Heart left ventricle (tissue), 13 donors: ENCODE measurements around the gene YPEL4.
A peak's percentile ranks its signal among the peaks of the same experiment; 100 is the strongest.

Experiments
- CTCF ChIP-seq, 12 donors: fragments of 200-600 bp; sonication (generic) in 4 of 12; IDR thresholded peaks; one replicate each; pipeline versions ENCODE4 v1.5.0 to v1.8.0; 2018 to 2022; ENCODE audit warnings: antibody characterized with exemption in 12 of 12, mild to moderate bottlenecking in 5 of 12
- POLR2A ChIP-seq, 2 donors: fragments of 450-650 bp; IDR thresholded peaks; one replicate each; pipeline ENCODE4 v1.6.1; 2017; ENCODE audit warnings: antibody characterized with exemption in 2 of 2, mild to moderate bottlenecking in 2 of 2, moderate library complexity in 2 of 2
- donor health status: ischemic (EF 13 %, LVEDD 7.1; RV severe dilation, severe dysfunction).
- donor health status: DM: no; HTN: yes; CAD: no.
- donor health status: DM: no; HTN: no; CAD: no.
- donor health status: ischemic (EF 25% LVEDD 6.9; RV normal size, moderate dysfunction).
- donor health status: ischemic (EF 25% LVEDD 5.7; RV mildly dilated, moderate dysfunction).
- donor health status: ischemic (EF 35%, LVEDD 5.7; RV mildly dilated, moderate dysfunction).
- donor health status: nonischemic (EF 11% LVEDD 7.7; RV severe dilation, severe dysfunction).
- donor health status: DM: yes; HTN: yes; CAD: no.
- donor health status: PGD.
- donor health status: ischemic (EF 29% LVEDD 5.4; RV normal size, mild dysfunction).
- donor health status: nonischemic (EF 23%, LVEDD 6.1; RV moderate dilation, normal function).

DNA sequence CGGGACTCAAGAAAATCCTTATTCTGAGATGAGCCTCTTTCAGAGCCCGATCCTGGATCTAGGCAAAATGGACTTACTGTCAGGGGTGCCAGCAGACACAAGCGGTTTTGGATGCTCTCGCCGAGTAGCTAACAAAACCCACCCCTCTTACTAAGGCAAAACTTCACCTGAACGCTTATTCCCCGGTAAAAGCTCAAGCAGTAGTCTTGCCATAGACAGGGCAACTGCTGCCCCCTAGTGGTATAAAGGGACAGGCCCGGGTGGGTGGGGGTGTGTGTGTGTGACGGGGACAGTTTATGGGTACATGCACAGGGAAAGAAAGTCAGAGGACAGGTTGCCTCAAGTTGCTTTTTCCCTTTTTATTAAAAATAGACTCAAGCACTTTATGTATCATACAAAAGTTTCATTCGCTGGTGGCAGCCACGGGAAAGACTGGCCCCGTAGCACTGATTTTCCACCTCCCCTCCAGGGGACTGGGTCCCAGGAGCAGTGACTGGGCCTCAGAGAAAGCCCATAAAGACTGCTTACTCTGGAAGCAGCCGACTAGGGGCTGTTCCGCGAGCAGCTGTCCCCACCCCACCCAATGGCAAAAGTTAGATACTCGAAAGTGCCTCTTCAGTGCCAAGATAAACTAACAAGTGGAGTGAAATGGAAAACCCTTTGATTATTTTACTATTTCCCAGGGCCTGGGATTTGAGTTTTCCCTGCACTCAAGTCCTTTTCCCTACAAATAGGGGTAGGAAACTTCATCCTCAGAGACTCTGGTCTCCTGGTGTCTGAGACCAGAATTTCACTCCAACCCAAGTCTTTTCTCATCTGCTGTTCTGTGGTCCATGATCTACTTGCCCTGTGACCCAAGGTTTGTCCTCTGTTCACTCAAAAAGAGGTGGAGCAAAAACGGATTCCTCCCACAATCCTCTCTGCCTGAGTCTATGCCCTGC, 4.7 kb downstream of the YPEL4 start:
- TF ChIP-seq CTCF (IDR thresholded peaks at IDR 0.05) (peak; percentile 77 to 91 (median 86)), POLR2A (IDR thresholded peaks at IDR 0.05) (no peak)
